Liver (tissue), 9 donors: ENCODE measurements around the gene C14orf132. TPM values are rescaled to one million over a fixed set of nuclear protein-coding genes. Genes with fewer than 3 reads are reported as not detected.

Source experiments
- DNase-seq: peaks from one replicate; pipeline ENCODE4 v3.0.0-alpha.2; 2017; ENCODE audit warnings: low spot score
- H3K27ac ChIP-seq, 2 donors: one replicate each; pipeline ENCODE4 v1.7.0; 2013; ENCODE audit warnings: inconsistent platforms in 2 of 2, low read length in 2 of 2, control low read depth in 1 of 2, low read depth in 1 of 2, mild to moderate bottlenecking in 1 of 2
- H3K27me3 ChIP-seq, 4 donors: one replicate each; pipeline versions ENCODE4 v1.6.1 to v1.7.0; 2013; ENCODE audit warnings: low read length in 3 of 4, inconsistent platforms in 1 of 4, mild to moderate bottlenecking in 1 of 4, moderate library complexity in 1 of 4; ENCODE audit not compliant: control insufficient read depth in 4 of 4, insufficient read depth in 4 of 4
- H3K36me3 ChIP-seq, 4 donors: one replicate each; pipeline versions ENCODE4 v1.6.1 to v1.7.0; 2013; ENCODE audit warnings: low read length in 3 of 4, mild to moderate bottlenecking in 3 of 4, low read depth in 1 of 4, moderate library complexity in 1 of 4; ENCODE audit not compliant: control insufficient read depth in 4 of 4, insufficient read depth in 3 of 4
- H3K4me1 ChIP-seq, 4 donors: one replicate each; pipeline versions ENCODE4 v1.6.1 to v1.7.0; 2013; ENCODE audit warnings: low read length in 3 of 4, mild to moderate bottlenecking in 3 of 4, moderate library complexity in 1 of 4; ENCODE audit not compliant: control insufficient read depth in 4 of 4, insufficient read depth in 4 of 4
- H3K4me3 ChIP-seq, 3 donors: one replicate each; pipeline versions ENCODE4 v1.6.1 to v1.7.0; 2013; ENCODE audit warnings: low read length in 3 of 3, control low read depth in 1 of 3, low read depth in 1 of 3, mild to moderate bottlenecking in 1 of 3
- H3K9ac ChIP-seq, 2 donors: one replicate each; pipeline ENCODE4 v1.7.0; 2013; ENCODE audit warnings: low read length in 2 of 2, mild to moderate bottlenecking in 2 of 2, moderate library complexity in 2 of 2, control low read depth in 1 of 2, low read depth in 1 of 2
- H3K9me3 ChIP-seq, 4 donors: one replicate each; pipeline versions ENCODE4 v1.6.1 to v1.7.0; 2013; ENCODE audit warnings: low read length in 3 of 4; ENCODE audit not compliant: control insufficient read depth in 4 of 4
- FOXA1 ChIP-seq: IDR thresholded peaks from 2 replicates; pipeline ENCODE4 v1.6.1; 2016; ENCODE audit warnings: antibody characterized with exemption
- FOXA2 ChIP-seq: IDR thresholded peaks from 2 replicates; pipeline ENCODE4 v1.6.1; 2016; ENCODE audit warnings: antibody characterized with exemption
- HNF4G ChIP-seq: IDR thresholded peaks from 2 replicates; pipeline ENCODE4 v1.6.1; 2016; ENCODE audit warnings: antibody characterized with exemption
- JUND ChIP-seq, 2 donors: IDR thresholded peaks; 2 replicates each; pipeline ENCODE4 v1.6.1; 2016; ENCODE audit warnings: antibody characterized with exemption in 2 of 2
- NR2F2 ChIP-seq: IDR thresholded peaks from 2 replicates; pipeline ENCODE4 v1.6.1; 2016; ENCODE audit warnings: antibody characterized with exemption
- RAD21 ChIP-seq, 2 donors: IDR thresholded peaks; 2 replicates each; pipeline ENCODE4 v1.6.1; 2016; ENCODE audit warnings: antibody characterized with exemption in 2 of 2, mild to moderate bottlenecking in 2 of 2
- RXRA ChIP-seq, 2 donors: IDR thresholded peaks; 2 replicates each; pipeline ENCODE4 v1.6.1; 2017 to 2018; ENCODE audit warnings: antibody characterized with exemption in 2 of 2, mild to moderate bottlenecking in 1 of 2
- TAF1 ChIP-seq: conservative IDR thresholded peaks from 2 replicates; pipeline ENCODE4 v1.6.1; 2016; ENCODE audit warnings: antibody characterized with exemption, mild to moderate bottlenecking
- YY1 ChIP-seq: IDR thresholded peaks from 2 replicates; pipeline ENCODE4 v1.6.1; 2016; ENCODE audit warnings: antibody characterized with exemption, mild to moderate bottlenecking
- WGBS: extraction: QIAGEN DNeasy Blood & Tissue Kit; methylation state at CpG from one replicate; pipeline ENCODE4 v1.1.7; 2013; 5-methylcytosine and 5-hydroxymethylcytosine counted together
- polyA plus RNA-seq, 2 donors: library from polyadenylated mRNA; stranded (reverse) in 1 of 2; unstranded in 1 of 2; fragments of 200-250 nt in 1 of 2; fragments of >200 nt in 1 of 2; fragmentation: Nextera tagmentation in 1 of 2; extraction: Ambion mirVana in 1 of 2; gene quantifications; one replicate each; pipeline versions ENCODE4 v1.2.1 to v1.2.3, GENCODE V29; 2013 to 2015
- total RNA-seq, 2 donors: library from RNA; depleted of rRNA; stranded (reverse); fragments of >200 nt; gene quantifications; one replicate each; pipeline ENCODE4 v1.2.3, GENCODE V29; 2014
- TF ChIP-seq, protein P1 (sequence below): IDR thresholded peaks from 2 replicates; pipeline ENCODE4 v1.6.1; 2016; ENCODE audit warnings: antibody characterized with exemption, mild to moderate bottlenecking
- TF ChIP-seq, protein P2 (sequence below): IDR thresholded peaks from 2 replicates; pipeline ENCODE4 v1.6.1; 2016; ENCODE audit warnings: antibody characterized with exemption
- TF ChIP-seq, protein P3 (sequence below): IDR thresholded peaks from 2 replicates; pipeline ENCODE4 v1.6.1; 2016; ENCODE audit warnings: antibody characterized with exemption
- TF ChIP-seq, protein P4 (sequence below): fragments of 150-350 bp; IDR thresholded peaks from 2 replicates; pipeline ENCODE4 v1.5.1; 2017; ENCODE audit warnings: improper control_type of control experiment, low read depth, low read length; ENCODE audit not compliant: missing input control
- TF ChIP-seq, protein P5 (sequence below): IDR thresholded peaks from 2 replicates; pipeline ENCODE4 v1.6.1; 2016; ENCODE audit warnings: antibody characterized with exemption
- donor health status: healthy.
- donor health status: healthy.
- donor health status: healthy.
- donor health status: healthy.
- donor health status: healthy.

C14orf132 gene
- total and polyA plus RNA-seq, 4 donors, result 1.8 to 3.0 (median 2.1) TPM

DNA sequence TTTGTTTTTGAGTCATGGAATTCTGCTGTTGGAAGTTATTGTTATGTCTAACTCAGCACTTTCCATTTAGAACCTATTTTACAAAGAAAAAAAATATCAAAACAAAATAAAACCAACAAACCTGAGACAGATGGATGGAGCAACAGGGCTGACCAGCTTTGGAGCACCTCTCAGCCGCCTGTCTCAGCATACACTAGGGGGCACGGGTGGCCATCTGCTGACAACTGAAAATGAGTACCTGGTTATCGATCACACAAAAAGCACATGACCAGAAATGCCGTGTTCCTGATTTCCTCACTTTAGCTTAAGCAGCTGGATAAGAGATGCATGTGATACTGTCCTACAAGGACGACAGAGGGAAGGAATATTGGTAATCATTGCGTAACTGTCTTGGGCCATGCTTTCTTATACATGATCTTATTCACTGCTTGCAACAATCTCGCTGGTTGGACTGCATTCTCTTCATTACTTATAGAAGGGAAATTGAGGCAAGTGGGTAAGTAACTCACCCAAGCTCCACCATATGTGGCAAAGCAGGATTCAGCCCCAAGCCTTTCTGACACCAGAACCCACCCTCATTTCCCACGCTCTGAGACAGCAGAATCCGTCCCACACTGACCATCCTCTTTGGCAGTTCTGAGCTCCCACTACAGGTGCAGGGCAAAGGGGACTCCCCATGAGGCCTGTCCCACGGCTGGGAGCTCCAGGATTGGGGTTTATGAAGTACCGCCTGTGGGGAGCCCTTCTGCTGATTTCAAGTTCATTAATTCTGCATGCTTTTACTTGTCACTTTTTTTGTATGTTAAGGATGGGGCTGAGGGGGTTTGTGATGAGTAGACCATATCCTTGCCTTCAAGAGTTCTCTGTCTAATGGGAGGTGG is 43.5 kb downstream of the C14orf132 start:
- H3K27me3 ChIP-seq, result no peaks in the 10 kb centered on the region
- no peaks in the 10 kb centered on the region for H3K9me3 ChIP-seq
- TF ChIP-seq RAD21 (IDR thresholded peaks at IDR 0.05), result peak in 1 of 2 donors; percentile 48
- TF ChIP-seq, protein P1, sequence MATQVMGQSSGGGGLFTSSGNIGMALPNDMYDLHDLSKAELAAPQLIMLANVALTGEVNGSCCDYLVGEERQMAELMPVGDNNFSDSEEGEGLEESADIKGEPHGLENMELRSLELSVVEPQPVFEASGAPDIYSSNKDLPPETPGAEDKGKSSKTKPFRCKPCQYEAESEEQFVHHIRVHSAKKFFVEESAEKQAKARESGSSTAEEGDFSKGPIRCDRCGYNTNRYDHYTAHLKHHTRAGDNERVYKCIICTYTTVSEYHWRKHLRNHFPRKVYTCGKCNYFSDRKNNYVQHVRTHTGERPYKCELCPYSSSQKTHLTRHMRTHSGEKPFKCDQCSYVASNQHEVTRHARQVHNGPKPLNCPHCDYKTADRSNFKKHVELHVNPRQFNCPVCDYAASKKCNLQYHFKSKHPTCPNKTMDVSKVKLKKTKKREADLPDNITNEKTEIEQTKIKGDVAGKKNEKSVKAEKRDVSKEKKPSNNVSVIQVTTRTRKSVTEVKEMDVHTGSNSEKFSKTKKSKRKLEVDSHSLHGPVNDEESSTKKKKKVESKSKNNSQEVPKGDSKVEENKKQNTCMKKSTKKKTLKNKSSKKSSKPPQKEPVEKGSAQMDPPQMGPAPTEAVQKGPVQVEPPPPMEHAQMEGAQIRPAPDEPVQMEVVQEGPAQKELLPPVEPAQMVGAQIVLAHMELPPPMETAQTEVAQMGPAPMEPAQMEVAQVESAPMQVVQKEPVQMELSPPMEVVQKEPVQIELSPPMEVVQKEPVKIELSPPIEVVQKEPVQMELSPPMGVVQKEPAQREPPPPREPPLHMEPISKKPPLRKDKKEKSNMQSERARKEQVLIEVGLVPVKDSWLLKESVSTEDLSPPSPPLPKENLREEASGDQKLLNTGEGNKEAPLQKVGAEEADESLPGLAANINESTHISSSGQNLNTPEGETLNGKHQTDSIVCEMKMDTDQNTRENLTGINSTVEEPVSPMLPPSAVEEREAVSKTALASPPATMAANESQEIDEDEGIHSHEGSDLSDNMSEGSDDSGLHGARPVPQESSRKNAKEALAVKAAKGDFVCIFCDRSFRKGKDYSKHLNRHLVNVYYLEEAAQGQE, result no peak
- peaks cover 0 to 5% (median 2%) of the 10 kb centered on the region in 4 donors for H3K36me3 ChIP-seq
- 91% methylated on average over 11 of the region's 11 CpGs for WGBS
- H3K4me1 ChIP-seq, result peaks cover 0 to 9% (median 0%) of the 10 kb centered on the region in 4 donors
- H3K9ac ChIP-seq, result no peak overlapping the region
- DNase-seq, result no peak
- no peak overlapping the region for H3K4me3 ChIP-seq
- peak overlapping the region in 1 of 2 donors; percentile 44 for H3K27ac ChIP-seq

DNA sequence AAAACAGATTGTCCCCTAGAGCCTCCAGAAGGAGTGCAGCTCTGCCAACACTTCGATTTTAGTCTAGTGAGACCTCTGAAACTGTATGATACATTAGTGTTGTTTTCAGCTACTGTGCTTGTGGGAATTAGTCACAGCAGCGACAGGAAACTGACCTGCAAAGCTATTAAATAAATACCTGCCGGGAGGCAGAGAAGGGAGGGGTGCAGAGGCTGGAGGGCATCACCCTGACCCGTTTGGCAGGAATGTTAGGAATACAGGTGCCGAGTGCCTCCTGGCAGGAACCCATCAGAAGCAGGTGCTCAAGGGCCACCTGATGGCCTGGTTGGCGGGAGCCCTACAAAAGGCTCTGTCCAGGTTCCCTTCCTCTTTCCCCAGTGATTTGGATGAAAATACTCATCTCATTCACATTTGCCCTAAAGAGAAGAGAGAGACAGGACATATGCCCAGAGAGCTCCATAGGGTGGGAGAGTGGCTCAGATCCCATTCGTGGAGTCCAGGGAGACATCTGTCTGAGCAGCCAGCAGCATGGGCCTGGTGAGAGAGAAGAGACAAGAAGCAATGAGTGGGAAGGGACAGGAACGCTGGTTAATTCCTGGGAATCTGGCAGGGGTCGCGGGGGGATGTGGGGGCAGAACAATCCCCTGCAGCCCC is 44.6 kb downstream of the C14orf132 start:
- no peak for DNase-seq
- H3K27ac ChIP-seq, result peak overlapping the region in 1 of 2 donors; percentile 44
- TF ChIP-seq HNF4G (no peak), FOXA2 (no peak), TAF1 (no peak), NR2F2 (no peak), JUND (IDR thresholded peaks at IDR 0.05) (no peak), FOXA1 (no peak), RAD21 (IDR thresholded peaks at IDR 0.05) (no peak), YY1 (no peak), RXRA (IDR thresholded peaks at IDR 0.05) (no peak)
- TF ChIP-seq, protein P2, sequence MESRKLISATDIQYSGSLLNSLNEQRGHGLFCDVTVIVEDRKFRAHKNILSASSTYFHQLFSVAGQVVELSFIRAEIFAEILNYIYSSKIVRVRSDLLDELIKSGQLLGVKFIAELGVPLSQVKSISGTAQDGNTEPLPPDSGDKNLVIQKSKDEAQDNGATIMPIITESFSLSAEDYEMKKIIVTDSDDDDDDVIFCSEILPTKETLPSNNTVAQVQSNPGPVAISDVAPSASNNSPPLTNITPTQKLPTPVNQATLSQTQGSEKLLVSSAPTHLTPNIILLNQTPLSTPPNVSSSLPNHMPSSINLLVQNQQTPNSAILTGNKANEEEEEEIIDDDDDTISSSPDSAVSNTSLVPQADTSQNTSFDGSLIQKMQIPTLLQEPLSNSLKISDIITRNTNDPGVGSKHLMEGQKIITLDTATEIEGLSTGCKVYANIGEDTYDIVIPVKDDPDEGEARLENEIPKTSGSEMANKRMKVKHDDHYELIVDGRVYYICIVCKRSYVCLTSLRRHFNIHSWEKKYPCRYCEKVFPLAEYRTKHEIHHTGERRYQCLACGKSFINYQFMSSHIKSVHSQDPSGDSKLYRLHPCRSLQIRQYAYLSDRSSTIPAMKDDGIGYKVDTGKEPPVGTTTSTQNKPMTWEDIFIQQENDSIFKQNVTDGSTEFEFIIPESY, result no peak
- TF ChIP-seq, protein P3, sequence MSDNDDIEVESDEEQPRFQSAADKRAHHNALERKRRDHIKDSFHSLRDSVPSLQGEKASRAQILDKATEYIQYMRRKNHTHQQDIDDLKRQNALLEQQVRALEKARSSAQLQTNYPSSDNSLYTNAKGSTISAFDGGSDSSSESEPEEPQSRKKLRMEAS, result no peak
- TF ChIP-seq, protein P1, result no peak
- TF ChIP-seq, protein P4, sequence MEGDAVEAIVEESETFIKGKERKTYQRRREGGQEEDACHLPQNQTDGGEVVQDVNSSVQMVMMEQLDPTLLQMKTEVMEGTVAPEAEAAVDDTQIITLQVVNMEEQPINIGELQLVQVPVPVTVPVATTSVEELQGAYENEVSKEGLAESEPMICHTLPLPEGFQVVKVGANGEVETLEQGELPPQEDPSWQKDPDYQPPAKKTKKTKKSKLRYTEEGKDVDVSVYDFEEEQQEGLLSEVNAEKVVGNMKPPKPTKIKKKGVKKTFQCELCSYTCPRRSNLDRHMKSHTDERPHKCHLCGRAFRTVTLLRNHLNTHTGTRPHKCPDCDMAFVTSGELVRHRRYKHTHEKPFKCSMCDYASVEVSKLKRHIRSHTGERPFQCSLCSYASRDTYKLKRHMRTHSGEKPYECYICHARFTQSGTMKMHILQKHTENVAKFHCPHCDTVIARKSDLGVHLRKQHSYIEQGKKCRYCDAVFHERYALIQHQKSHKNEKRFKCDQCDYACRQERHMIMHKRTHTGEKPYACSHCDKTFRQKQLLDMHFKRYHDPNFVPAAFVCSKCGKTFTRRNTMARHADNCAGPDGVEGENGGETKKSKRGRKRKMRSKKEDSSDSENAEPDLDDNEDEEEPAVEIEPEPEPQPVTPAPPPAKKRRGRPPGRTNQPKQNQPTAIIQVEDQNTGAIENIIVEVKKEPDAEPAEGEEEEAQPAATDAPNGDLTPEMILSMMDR, result no peak
- TF ChIP-seq, protein P5, sequence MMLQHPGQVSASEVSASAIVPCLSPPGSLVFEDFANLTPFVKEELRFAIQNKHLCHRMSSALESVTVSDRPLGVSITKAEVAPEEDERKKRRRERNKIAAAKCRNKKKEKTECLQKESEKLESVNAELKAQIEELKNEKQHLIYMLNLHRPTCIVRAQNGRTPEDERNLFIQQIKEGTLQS, result no peak

More for the DNA sequence above, 44.6 kb downstream of the C14orf132 start:
- 71% methylated on average over 10 of the region's 10 CpGs for WGBS
- peaks cover 0 to 5% (median 3%) of the 10 kb centered on the region in 4 donors for H3K36me3 ChIP-seq
- no peaks in the 10 kb centered on the region for H3K27me3 ChIP-seq
- no peaks in the 10 kb centered on the region for H3K9me3 ChIP-seq
- H3K9ac ChIP-seq, result no peak overlapping the region
- H3K4me1 ChIP-seq, result peaks cover 0 to 9% (median 0%) of the 10 kb centered on the region in 4 donors
- no peak overlapping the region for H3K4me3 ChIP-seq
